ENCODE results near the gene SPOCK3.
"Not testable (repeated sequence)": the region's sequence is repeated elsewhere in the genome, so short reads cannot be mapped to it uniquely, and the experiment has no call there.

Gene SPOCK3

DNA sequence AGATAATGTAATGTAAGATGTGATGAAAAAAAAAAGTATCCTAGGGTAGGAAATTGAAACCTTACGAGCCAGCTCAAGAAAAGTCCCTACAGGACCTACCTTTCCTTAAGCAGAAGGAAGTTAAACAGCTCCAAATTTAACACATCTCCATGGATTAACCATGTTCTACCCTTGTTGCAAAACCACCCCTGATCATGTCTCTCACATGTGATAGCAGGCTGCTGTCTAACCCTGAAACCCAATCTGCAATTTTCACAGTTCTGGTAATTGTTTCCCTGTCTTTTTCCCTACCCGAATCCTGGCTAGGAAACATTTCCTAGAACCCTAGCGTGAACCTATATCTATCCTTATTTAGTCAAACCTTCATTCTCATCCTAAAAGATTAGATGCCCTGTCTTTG, 198.9 kb downstream of the SPOCK3 start:
- DNase-seq (ENCODE audit: low read depth in 3 of 3): no peak

DNA sequence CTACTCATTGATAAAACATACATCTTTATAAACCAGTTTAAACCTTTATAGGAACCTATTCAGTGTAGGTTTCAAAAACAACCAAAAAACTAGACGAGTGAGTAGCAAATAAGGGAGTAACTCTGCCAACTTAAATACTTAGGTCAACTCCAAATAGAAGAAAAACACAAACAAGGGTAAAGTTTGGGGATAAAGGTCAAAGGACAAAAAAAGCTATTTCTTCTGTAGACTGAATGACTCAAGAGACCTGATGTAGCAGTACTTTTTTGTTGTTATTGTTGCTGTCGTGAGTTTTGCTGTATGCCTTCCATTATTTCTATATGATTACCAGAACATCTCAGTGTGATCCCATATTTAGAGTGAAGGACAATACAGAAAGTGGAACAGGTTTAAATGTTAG, 199.3 kb downstream of the SPOCK3 start:
- DNase-seq (ENCODE audit: low read depth in 3 of 3): no peak

DNA sequence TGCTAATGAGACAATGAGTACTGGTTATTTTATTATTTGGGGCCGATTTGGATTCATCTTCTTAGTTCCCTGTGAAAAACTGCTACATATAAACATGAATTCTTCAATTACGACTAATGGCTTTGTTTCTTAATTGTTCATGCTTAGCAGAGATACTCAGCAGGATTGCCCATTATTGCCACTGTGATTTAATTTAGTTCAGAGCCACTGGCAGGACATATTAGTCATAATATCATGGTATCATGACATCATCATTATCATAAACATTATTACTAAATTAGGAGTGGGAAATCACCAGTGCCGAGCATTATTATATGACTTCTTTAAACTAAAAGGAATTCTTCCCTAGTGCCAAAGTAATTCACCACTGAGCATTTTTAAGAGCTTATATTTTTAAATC, 201.4 kb downstream of the SPOCK3 start:
- no peak for DNase-seq (ENCODE audit: low read depth in 3 of 3)

DNA sequence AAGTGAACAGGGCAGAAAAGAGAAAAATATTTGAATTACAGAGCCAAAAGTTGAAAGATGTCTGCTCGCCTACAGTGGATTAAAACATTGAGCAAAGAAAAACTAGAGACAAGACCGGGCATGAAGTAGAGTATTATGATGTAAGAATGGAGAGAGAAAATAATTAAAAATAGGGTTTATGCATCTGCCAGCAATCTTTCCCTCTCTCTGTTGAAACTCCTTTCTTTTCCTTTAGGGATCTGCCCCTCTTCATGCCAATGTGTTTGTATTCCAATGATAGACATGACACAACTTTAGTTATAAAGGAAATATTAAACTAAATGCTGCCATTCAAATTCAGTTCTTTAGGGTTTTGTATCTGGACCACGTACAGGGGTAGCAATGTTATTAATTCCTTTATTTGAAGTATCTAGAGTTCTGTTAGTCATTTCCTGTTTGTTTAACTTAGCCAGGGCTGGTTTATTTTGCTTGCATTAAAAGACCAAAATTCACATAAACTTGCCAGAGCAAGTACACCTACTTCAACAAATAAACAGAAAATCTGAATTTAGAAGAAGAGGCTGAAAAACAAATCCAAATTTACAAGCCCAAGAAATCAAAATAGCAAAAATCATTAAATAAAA, 202.6 kb downstream of the SPOCK3 start:
- no peak for DNase-seq (ENCODE audit: low read depth in 3 of 3)

DNA sequence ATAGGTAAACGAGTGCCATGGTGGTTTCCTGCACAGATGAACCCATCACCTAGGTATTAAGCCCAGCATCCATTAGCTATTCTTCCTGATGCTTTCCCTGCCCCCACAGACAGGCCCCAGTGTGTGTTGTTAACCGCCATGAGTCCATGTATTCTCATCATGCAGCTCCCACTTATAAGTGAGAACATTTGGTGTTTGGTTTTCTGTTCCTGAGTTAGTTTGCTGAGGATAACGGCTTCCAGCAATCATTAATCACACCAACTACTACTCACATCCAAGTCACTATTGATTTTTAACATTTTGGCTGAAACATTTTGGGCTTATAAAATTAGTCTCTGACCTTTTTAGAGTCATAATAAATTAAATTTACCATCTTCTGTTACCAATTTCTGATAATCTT, 205.3 kb downstream of the SPOCK3 start:
- DNase-seq (ENCODE audit: low read depth in 3 of 3): no peak

DNA sequence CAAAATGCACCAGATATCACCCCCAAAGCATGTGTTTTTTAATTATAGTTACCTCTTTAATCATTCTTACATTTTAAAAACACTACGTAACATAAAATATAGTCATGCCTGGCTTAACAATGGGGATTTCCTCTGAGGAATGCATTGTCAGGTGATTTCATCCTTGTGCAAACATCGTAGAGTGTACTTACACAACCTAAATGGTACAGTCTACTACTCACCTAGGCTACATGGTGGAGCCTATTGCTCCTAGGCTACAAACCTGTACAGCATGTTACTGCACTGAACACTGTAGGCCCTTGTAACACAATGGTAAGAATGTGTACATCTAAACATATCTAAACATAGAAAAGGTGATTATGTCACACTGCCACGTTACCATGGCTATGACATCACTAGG, 208.6 kb downstream of the SPOCK3 start:
- DNase-seq (ENCODE audit: low read depth in 3 of 3): no peak

DNA sequence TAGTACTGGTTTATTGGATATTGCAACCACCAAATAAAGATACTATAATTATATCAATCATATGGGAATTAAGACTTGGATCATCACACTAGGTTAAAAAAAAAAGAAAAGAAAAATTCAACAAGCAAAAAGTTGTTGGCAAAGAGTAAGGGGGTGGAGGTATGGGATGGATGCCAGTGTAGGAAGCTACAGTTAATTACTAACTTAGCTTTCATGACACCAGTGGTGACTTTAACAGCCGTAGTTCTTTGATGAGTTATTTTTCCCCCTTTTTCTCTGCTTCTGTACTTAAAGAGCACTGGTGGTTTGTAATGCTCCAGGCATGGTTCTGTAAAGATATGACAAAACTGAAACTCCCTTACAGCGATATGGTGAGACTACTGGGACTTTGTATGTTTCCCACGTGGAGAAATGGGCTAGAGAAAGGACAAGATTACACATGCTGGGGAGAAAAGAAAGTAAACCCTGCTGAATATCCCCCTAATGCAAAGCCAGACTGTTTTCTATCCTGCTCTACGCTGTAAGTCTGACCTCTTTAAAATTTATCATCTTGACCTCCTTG, 210.8 kb downstream of the SPOCK3 start:
- DNase-seq (ENCODE audit: low read depth in 3 of 3): no peak

DNA sequence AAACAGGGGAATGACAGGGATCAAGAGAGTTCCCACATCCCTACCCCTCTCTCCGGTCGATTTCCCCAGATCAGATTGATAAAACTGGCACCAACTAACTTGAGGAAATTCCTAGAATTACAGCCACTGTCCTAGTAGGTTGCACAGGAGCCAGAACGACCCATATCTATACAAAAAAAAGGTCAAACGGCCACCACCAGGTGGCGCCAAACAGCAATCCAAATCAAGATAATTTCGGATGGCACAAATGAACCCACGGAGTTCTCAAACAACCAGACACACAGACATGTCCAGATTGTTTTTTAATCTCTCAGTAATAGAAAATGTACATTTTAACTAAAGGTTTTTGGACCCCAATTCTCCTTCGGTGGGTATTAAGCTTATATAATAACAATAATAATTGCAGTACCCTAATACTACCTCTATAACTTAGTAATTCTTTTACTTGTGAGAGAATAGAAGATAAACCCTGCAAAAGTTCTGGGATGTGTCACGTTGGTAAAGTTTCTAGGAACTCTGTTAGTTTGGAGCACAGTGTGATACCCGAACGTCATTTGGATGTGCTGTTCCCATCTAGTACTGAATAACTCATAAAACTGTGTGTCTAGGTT, 212.6 kb downstream of the SPOCK3 start:
- peak; percentile 5 to 35 (median 7) for DNase-seq (ENCODE audit: low read depth in 3 of 3)

DNA sequence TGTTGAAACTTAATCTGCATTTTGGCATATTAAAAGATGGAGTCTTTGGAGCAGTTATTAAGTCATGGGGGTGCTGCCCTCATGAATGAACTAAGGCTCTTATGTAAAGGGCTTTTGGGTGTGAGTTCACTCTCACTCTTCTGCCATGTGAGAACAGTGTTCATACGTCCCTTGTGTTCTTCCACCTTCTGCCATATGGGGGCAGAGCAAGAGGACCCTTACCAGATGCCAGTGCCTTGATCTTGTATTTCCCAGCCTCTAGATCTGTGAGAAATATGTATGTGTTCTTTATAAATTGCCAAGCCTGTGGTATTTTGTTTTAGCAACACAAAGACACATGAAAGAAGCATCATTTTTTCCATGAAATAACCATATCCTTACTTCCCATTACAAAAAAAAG, 213.9 kb downstream of the SPOCK3 start:
- DNase-seq (ENCODE audit: low read depth in 3 of 3): no peak

DNA sequence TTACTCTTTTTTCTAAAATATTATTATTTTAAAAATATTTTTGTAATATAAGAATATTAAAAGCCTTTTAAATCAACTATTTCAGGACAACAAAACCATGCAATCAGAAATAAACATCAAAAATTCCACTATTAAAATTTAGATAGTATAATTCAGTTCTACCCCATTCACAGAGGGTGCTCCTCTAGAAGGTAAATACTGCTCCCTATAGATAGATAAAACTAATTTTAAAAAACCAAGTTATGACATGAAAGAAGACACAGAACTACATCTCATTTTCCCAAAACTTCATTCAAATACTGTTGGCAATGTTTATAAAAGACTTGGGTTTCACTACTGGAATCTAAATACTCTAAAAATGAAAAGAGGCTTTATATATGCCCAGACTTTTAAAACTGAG, 219.3 kb downstream of the SPOCK3 start:
- no peak for DNase-seq (ENCODE audit: low read depth in 3 of 3)

DNA sequence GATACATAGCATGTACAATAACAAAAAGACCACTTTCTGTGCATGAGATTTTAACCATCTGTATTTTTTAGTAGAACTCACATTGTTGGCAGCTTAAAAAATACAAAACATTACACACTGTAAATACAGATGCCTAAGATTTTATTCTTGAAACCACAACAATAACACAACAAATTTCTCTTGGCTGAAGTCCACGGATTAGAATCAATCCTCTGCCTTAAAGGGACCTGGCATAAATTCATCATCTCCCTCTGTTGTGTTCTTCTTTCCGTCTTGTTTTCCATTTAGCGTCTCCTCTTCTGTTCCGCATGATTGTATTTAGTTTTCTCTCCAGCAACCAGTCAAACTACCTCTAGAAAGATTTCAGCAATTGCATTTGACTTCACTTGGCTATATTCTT, 231.0 kb downstream of the SPOCK3 start:
- DNase-seq (ENCODE audit: low read depth in 3 of 3): no peak

DNA sequence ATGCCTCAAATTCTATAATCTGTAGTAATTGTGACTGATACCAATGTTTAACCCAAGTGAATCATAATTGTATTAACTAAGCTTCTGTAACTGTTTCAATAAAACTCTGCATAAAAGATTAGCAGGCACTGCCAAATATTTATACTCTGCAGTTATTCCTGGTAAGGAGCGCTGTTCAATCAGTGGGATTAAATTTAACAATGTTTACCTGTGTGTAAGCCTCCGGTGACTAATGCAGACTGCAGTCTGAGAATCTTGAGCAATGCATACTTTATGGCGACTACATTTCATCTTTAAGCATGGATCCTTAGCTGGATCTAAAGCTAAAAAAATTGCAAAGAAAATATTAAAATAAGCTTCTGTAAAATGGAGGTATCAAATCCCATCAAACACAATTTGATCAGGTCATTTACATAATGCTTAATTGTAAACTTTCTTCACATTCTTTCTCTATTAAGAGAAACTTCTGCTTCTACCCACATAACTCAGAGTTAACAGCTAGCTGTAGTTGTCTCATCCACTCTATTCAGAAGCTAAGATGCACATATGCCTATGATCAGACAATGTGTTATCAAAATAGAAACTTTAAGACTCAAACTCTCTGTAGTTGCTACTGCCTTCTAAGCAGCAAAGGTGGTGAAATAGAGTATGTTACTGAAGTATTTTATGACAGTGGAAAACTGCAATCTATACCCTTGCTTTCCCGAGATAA, 234.0 kb downstream of the SPOCK3 start:
- no peak for DNase-seq (ENCODE audit: low read depth in 3 of 3)

DNA sequence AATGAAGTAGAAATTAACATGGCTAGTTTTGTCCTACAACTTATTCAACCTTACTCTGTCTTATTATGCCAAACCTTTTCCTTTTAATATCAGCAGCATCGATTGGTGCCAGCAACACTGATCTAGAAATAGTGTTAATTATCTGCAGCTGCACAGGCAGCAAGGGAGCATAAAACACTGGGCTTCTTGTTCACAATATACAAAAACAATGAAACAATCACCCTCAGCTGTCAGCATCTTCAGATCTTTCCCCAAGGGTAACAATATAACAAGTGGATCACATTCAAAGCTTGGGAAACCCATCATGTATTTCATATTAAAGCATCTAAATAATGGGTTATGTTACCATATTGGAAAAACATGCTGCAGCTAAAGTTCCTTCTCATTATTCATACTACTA, 238.1 kb downstream of the SPOCK3 start:
- no peak for DNase-seq (ENCODE audit: low read depth in 3 of 3)

DNA sequence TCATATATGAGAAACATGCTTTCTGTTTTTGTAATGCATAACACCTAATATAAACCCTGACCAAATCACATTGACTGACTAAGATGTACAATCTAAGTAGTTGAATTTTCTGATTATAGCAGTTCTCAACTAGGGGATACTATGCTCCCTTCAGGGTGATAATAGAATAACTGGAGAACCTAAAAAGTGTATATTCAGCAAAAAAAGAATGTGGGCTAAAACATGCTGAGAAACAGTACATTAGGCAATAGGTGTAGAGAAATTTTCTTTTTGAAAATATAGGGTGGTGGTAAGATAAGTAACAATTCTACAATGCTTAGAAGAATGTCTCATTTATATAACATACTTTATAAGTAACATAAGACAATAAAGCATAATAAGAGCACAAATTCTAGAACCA, 239.6 kb downstream of the SPOCK3 start:
- no peak for DNase-seq (ENCODE audit: low read depth in 3 of 3)

DNA sequence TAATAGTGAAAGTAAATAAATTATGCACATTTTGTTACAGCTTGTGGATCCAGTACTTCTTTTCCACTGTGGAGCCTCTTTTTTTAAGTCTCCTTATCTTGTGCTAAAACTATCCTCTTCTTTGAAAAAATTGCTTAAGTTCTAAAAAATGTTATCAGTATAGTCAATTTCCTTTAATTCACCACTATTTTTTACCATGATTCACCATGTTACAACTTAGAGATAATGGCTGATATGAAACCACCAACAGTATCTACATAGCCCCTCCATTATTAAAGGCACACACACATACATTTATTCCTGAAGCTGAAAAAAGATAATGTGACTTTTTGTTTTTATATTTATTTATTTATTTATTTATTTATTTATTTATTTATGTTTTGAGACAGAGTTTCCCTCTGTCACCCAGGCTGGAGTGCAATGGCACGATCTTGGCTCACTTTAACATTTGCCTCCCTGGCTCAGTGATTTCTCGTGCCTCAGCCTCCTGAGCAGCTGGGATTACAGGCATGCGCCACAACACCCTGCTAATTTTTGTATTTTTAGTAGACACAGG, 243.2 kb downstream of the SPOCK3 start:
- DNase-seq (ENCODE audit: low read depth in 3 of 3): no peak

DNA sequence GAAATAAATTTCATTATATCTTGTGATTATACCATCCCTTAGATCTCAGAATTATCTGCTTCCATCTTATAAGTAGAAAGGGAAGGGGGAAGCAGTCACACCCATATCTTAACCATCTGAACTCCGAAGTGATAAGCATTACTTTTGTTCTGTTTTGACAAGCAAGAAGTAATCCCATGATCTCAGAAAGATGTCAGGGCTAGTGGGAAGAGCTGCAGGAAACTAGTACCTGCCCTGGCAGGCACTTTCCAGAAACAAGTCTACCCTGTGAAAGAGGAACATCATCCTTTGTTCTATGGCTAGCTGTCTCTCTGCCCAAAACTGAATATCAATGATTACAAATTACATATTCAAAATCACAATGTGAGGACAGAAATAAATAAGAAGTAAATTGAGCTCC, 244.4 kb downstream of the SPOCK3 start:
- DNase-seq (ENCODE audit: low read depth in 3 of 3): no peak

DNA sequence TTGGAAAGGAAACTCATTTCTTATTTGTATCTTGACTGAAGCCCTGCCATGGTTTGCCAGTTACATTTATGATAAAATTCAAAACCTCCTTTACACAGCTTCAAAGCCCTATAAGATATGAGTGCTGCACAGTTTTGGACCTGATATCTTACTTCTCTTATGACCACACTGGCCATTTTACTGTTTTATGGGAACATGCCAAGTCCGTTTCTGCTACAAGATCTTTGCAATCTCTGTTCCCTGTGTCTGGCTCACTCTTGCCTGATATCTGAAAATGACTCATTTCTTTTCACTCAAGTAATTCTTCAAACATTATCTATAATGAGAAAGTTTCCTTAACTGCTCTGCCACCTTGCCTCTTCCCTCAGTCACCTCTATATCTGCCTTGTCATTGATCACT, 247.3 kb downstream of the SPOCK3 start:
- no peak for DNase-seq (ENCODE audit: low read depth in 3 of 3)

DNA sequence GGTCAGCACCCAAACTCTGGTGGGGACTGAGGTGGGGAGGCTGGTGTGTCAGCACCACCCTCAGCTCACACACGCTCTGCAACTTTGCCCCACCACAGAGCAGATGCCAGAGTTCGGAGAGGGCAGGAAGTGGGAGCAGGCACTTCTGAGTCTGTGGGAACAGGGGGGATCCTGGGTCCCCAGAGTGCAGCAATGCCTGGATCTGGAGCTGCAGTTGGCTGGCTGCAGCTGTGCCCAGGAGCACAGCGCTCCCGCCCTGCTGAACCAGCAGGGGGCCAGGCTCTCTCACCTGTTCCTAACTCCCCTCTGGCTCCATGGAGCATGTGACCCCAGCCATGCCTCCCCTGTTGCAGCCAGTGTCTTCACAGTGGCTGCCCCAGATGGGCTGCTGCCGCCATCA, 252.4 kb downstream of the SPOCK3 start:
- no peak for DNase-seq (ENCODE audit: low read depth in 3 of 3)

DNA sequence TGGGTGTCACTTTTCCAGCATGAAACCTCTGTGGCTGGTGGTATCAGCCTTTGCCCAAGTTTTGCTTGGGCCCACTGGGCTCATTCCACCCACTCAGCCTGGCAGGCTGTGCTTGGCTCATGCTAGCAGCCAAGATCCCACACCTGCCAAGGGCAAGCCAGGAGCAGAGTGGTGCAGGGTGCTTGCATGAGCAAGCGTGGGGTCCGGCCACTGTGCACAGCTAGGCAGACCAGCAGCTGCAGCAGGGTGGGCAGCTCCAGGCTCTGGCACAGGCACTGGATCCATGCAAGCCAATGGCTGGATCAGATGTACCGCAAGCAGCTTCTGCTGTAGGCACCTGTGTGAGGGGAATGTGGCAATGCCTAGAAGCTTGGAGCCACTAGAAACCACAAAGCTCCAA, 253.9 kb downstream of the SPOCK3 start:
- no peak for DNase-seq (ENCODE audit: low read depth in 3 of 3)

DNA sequence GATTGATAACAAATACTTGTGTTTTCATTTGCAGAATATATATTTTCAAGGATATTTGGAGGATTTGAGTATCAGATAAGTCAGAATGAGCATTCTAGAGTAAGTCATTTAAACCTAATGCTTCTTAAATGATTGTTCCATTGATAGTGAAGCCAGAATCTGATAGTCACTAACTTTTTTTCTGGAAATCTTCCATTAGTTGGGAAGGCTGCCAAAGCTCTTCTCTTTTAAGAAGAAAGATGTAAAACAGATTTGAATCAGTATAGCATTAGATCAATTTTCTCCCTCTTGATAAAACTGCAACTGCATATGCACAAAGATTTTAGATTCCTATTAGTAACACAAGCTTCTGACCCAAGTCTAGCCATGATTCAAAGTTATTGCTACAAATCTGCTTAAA, 256.7 kb downstream of the SPOCK3 start:
- no peak for DNase-seq (ENCODE audit: low read depth in 3 of 3)

DNA sequence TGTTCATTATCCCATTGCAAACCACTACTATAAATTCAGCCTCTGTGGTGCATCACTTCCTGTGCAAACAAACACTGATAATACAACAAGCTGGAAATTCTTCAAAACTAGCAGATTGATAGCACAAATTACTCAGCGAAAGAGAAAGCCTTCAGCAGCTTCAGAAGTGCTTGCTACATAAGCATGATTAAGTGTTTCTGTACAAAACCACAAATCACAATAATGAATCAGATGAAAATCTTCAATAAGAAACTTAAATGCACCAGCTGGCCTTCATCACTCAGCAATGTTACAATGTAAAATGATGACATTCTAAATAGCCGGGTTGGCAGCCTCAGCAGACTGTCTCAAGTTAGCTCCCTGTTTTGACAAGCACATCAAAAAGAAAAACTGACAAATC, 262.2 kb downstream of the SPOCK3 start:
- DNase-seq (ENCODE audit: low read depth in 3 of 3): no peak

DNA sequence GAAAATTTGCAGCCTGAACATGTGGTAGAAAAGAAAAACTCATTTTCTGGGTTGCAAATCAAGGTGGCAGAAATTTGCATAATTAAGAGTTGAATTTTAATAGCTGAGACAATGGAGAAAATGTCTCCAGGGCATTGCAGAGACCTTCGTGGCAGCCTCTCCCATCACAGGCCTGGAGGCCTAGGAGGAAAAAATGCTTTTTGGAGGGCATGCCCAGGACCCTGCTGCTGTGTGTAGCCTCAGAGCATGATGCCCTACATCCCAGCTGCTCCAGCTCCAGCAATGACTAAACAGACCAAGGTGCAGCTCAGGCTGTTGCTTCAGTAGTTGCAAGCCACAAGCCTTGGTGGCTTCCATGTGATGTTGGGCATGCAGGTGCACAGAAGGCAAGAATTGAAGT, 266.1 kb downstream of the SPOCK3 start:
- not testable (repeated sequence) for DNase-seq (ENCODE audit: low read depth in 3 of 3)

DNA sequence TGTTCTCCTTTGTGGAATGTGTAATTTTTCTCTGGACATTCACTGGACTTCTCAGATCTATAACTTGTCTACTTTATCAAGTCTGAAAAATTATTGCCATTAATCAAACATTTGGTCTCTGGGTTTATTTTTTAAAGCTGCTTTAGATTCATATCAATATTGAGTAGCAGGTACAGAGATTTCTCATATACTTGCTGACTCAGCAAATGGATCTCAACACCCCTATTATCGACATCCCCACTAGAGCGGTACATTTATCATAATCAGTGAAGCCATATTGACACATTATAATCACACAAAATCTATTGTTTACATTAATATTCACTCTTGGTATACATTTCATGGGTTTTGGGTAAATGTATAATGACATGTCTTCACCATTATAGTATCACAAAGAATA, 268.7 kb downstream of the SPOCK3 start:
- DNase-seq (ENCODE audit: low read depth in 3 of 3): no peak

All from stimulated activated CD4-positive, alpha-beta T cell treated with anti-CD3 and anti-CD28 coated beads, TNF-alpha, amount 100 ng/mL, for 48 hours (primary cell).